HCT116 (cell line): ENCODE results near the gene GRIA4. TPM values are rescaled to one million over a fixed set of nuclear protein-coding genes. Genes with fewer than 3 reads are reported as not detected.

ENCODE experiments used
- ATAC-seq: fragments of 200-7000 bp; cut with Tn5 transposase; 2 replicates; pipeline ENCODE4 v1.9.1; 2020; ENCODE audit warnings: mild to moderate bottlenecking, moderate library complexity
- BruUV-seq: library from RNA; stranded (reverse); fragments of 400-500 nt; replicated peaks from 2 replicates; lab custom pipeline; 2021; lab: Mats Ljungman, UMichigan
- CTCF ChIA-PET: fragments of 300-600 bp; sonication (Branson Sonifier 250); formaldehyde crosslinking; loops from one replicate; lab custom pipeline; 2021; ENCODE audit warnings: antibody characterized with exemption; lab: Charles Lee
- POLR2A ChIA-PET: fragments of 300-600, 350-600 bp; sonication (Branson Sonifier 250); formaldehyde crosslinking; loops from one replicate; lab custom pipeline; 2021; ENCODE audit warnings: antibody characterized with exemption; lab: Charles Lee
- RAD21 ChIA-PET, 2 experiments: fragments of 300-600 bp; sonication (Branson Sonifier 250); formaldehyde crosslinking; loops; one replicate each; lab custom pipeline; 2023; ENCODE audit warnings: low total read pairs in 2 of 2; ENCODE audit not compliant: uncharacterized antibody in 2 of 2, unreplicated experiment in 2 of 2, low non-redundant PET in 1 of 2; lab: Charles Lee
- DNase-seq: peaks from one replicate; pipeline ENCODE4 v3.0.0-alpha.2; 2010; ENCODE audit warnings: low read depth, low spot score
- H2AFZ ChIP-seq: fragments of 200-600 bp; shearing (Covaris generic), sonication (generic); 2 replicates; pipeline ENCODE4 v1.6.1; 2017; ENCODE audit warnings: low read depth, mixed run types, mixed read lengths, antibody characterized with exemption, low read length; ENCODE audit not compliant: poor library complexity, severe bottlenecking
- H3K27ac ChIP-seq: 2 replicates; pipeline ENCODE4 v1.5.1; 2012; ENCODE audit warnings: low read depth, low read length
- H3K27me3 ChIP-seq: fragments of 200-600 bp; sonication (generic); 2 replicates; pipeline ENCODE4 v1.6.1; 2016; ENCODE audit warnings: mixed run types, low read length, mixed read lengths; ENCODE audit not compliant: insufficient read depth
- H3K36me3 ChIP-seq, 2 experiments: fragments of 200-500 bp in 1 of 2; fragments of 200-600 bp in 1 of 2; sonication (Bioruptor generic) in 1 of 2; sonication (generic) in 1 of 2; 2 replicates each; pipeline versions ENCODE4 v1.5.1 to v1.6.1; 2014 to 2016; ENCODE audit warnings: low read length in 2 of 2, inconsistent platforms in 1 of 2, mixed read lengths in 1 of 2, mixed run types in 1 of 2; ENCODE audit not compliant: insufficient read depth in 2 of 2, control insufficient read depth in 1 of 2
- H3K4me1 ChIP-seq, 2 experiments: fragments of 200-600 bp in 1 of 2; sonication (generic) in 1 of 2; 2 replicates each; pipeline versions ENCODE4 v1.5.1 to v1.6.1; 2012 to 2017; ENCODE audit warnings: low read length in 2 of 2, inconsistent platforms in 1 of 2, mild to moderate bottlenecking in 1 of 2, mixed read lengths in 1 of 2, mixed run types in 1 of 2, moderate library complexity in 1 of 2; ENCODE audit not compliant: insufficient read depth in 2 of 2, control insufficient read depth in 1 of 2
- H3K4me2 ChIP-seq: fragments of 200-600 bp; sonication (generic); 2 replicates; pipeline ENCODE4 v1.6.1; 2017; ENCODE audit warnings: mixed run types, low read length, mixed read lengths
- H3K4me3 ChIP-seq, 2 experiments: fragments of 200-600 bp in 1 of 2; sonication (generic) in 1 of 2; replicated peaks in 1 of 2; 2 replicates each; pipeline ENCODE4 v1.5.1; 2011 to 2016; ENCODE audit warnings: low read length in 2 of 2, control low read depth in 1 of 2, low read depth in 1 of 2, mild to moderate bottlenecking in 1 of 2, mixed read lengths in 1 of 2, mixed run types in 1 of 2
- H3K79me2 ChIP-seq: fragments of 200-600 bp; sonication (generic); 2 replicates; pipeline ENCODE4 v1.6.1; 2017; ENCODE audit warnings: mild to moderate bottlenecking, mixed run types, low read length, moderate library complexity, mixed read lengths; ENCODE audit not compliant: insufficient read depth
- H3K9ac ChIP-seq: fragments of 200-600 bp; sonication (generic); 2 replicates; pipeline ENCODE4 v1.6.1; 2016; ENCODE audit warnings: low read length, mixed read lengths
- H3K9me2 ChIP-seq: fragments of 200-600 bp; sonication (generic), shearing (Covaris generic); 2 replicates; pipeline ENCODE4 v1.6.1; 2017; ENCODE audit warnings: mixed run types, mild to moderate bottlenecking, moderate library complexity; ENCODE audit not compliant: insufficient read depth
- H3K9me3 ChIP-seq, 2 experiments: fragments of 200-500 bp in 1 of 2; fragments of 200-600 bp in 1 of 2; sonication (Bioruptor generic) in 1 of 2; sonication (generic) in 1 of 2; 2 replicates each; pipeline ENCODE4 v1.6.1; 2014 to 2017; ENCODE audit warnings: low read length in 2 of 2, mixed read lengths in 2 of 2, inconsistent platforms in 1 of 2, low read depth in 1 of 2, mild to moderate bottlenecking in 1 of 2, mixed run types in 1 of 2, moderate library complexity in 1 of 2; ENCODE audit not compliant: control insufficient read depth in 1 of 2, insufficient read depth in 1 of 2
- H4K20me1 ChIP-seq: fragments of 200-600 bp; sonication (generic), shearing (Covaris generic); 2 replicates; pipeline ENCODE4 v1.6.1; 2017; ENCODE audit warnings: mixed run types, mild to moderate bottlenecking, moderate library complexity; ENCODE audit not compliant: insufficient read depth
- CBX3 ChIP-seq: IDR thresholded peaks from 2 replicates; pipeline ENCODE4 v1.6.1; 2012; ENCODE audit warnings: low read depth
- EZH2phosphoT487 ChIP-seq: fragments of 200-600 bp; IDR thresholded peaks from 2 replicates; pipeline ENCODE4 v1.6.1; 2018; ENCODE audit warnings: antibody characterized with exemption, borderline replicate concordance
- RAD21 ChIP-seq: IDR thresholded peaks from 2 replicates; pipeline ENCODE4 v1.6.1; 2012; ENCODE audit warnings: low read depth, mild to moderate bottlenecking
- REST ChIP-seq: IDR thresholded peaks from 2 replicates; pipeline ENCODE4 v1.6.1; 2012; ENCODE audit warnings: low read depth
- SRF ChIP-seq: IDR thresholded peaks from 2 replicates; pipeline ENCODE4 v1.6.1; 2012; ENCODE audit warnings: low read depth
- TCF7L2 ChIP-seq: IDR thresholded peaks from 2 replicates; pipeline ENCODE4 v1.7.0; 2011; ENCODE audit warnings: borderline replicate concordance, inconsistent platforms; ENCODE audit not compliant: insufficient read depth, insufficient read length; ENCODE audit errors: extremely low read depth
- ZBTB33 ChIP-seq: IDR thresholded peaks from 2 replicates; pipeline ENCODE4 v1.6.1; 2011; ENCODE audit warnings: mild to moderate bottlenecking, low read length, moderate library complexity; ENCODE audit not compliant: insufficient replicate concordance; ENCODE audit errors: extremely low read depth
- ZFX ChIP-seq: fragments of 450-650 bp; IDR thresholded peaks from 2 replicates; pipeline ENCODE4 v1.6.1; 2017
- intact Hi-C: fragments of 100-400 bp; cut with micrococcal nuclease; formaldehyde crosslinking; loops from 2 replicates; pipeline ENCODE4 v1.10.0; 2022
- total RNA-seq: library from RNA; stranded (reverse); gene quantifications from one replicate; pipeline ENCODE4 v1.2.1, GENCODE V29; 2021; ENCODE audit not compliant: unreplicated experiment

The GRIA4 gene
- total RNA-seq, 1 experiment from 2014 or later: not detected

- BruUV-seq: no TSS peak
- H4K20me1 ChIP-seq: no peaks in the 10 kb centered on the region
- H3K4me1 ChIP-seq: no peaks in the 10 kb centered on the region
- H3K27ac ChIP-seq: no peak overlapping the region
- no peak overlapping the region for H3K9ac ChIP-seq
- no peaks in the 10 kb centered on the region for H3K79me2 ChIP-seq
- H3K27me3 ChIP-seq: no peaks in the 10 kb centered on the region
- ChIA-PET POLR2A (no interaction called here), RAD21 (no interaction called here), CTCF (no interaction called here)
- no peak for ATAC-seq
- TF ChIP-seq ZBTB33: no peak
- TF ChIP-seq ZFX: no peak
- no peak for TF ChIP-seq EZH2phosphoT487
- no peak for TF ChIP-seq RAD21
- TF ChIP-seq SRF: no peak
- TF ChIP-seq TCF7L2: no peak
- no peak for TF ChIP-seq CBX3
- TF ChIP-seq REST: no peak
- intact Hi-C loops: no loop called here
- H3K9me3 ChIP-seq: no peaks in the 10 kb centered on the region
- H3K9me2 ChIP-seq: no peaks in the 10 kb centered on the region; the same call in 1 of the 2 replicates
- no peak overlapping the region for H3K4me2 ChIP-seq
- H3K4me3 ChIP-seq: no peak overlapping the region
- no peak overlapping the region for H2AFZ ChIP-seq
- no peak for DNase-seq
- H3K36me3 ChIP-seq: no peaks in the 10 kb centered on the region
Measured at GRCh38 chr11:105918039-105918438, 308.2 kb downstream of the GRIA4 start.
